CD14-positive monocyte (primary cell): ENCODE data around the gene TLCD3B. TPM values are rescaled to one million over a fixed set of nuclear protein-coding genes. Genes with fewer than 3 reads are reported as not detected.

Source experiments
- DNase-seq, 3 donors: peaks; one replicate each; pipeline ENCODE4 v3.0.0-alpha.2; 2011 to 2022
- H2AFZ ChIP-seq: 2 replicates; pipeline ENCODE4 v1.6.0; 2012; ENCODE audit warnings: mild to moderate bottlenecking, low read depth, low read length, inconsistent platforms; ENCODE audit not compliant: insufficient read depth, poor library complexity, severe bottlenecking
- H3K27ac ChIP-seq, 2 donors: 1 replicate in 1 of 2; 2 replicates in 1 of 2; pipeline ENCODE4 v1.5.1; 2012 to 2013; ENCODE audit warnings: low read length in 2 of 2, control low read depth in 1 of 2, inconsistent platforms in 1 of 2, low read depth in 1 of 2, mild to moderate bottlenecking in 1 of 2
- H3K27me3 ChIP-seq, 2 donors: one replicate each; pipeline versions ENCODE4 v1.6.0 to v1.6.1; 2011 to 2013; ENCODE audit warnings: low read length in 2 of 2; ENCODE audit not compliant: control insufficient read depth in 2 of 2, insufficient read depth in 2 of 2
- H3K36me3 ChIP-seq, 2 donors: replicated peaks in 1 of 2; 1 replicate in 1 of 2; 2 replicates in 1 of 2; pipeline versions ENCODE4 v1.5.1 to v1.6.1; 2012 to 2013; ENCODE audit warnings: low read length in 2 of 2, control low read depth in 1 of 2, inconsistent platforms in 1 of 2, mild to moderate bottlenecking in 1 of 2; ENCODE audit not compliant: insufficient read depth in 2 of 2, control insufficient read depth in 1 of 2
- H3K4me1 ChIP-seq, 2 donors: 1 replicate in 1 of 2; 2 replicates in 1 of 2; pipeline versions ENCODE4 v1.5.1 to v1.6.1; 2012 to 2013; ENCODE audit warnings: low read length in 2 of 2, control low read depth in 1 of 2, inconsistent platforms in 1 of 2, mild to moderate bottlenecking in 1 of 2, moderate library complexity in 1 of 2; ENCODE audit not compliant: insufficient read depth in 2 of 2, control insufficient read depth in 1 of 2
- H3K4me2 ChIP-seq: replicated peaks from 2 replicates; pipeline ENCODE3; 2012; ENCODE audit warnings: low read length, moderate library complexity, mild to moderate bottlenecking; ENCODE audit not compliant: poor library complexity, severe bottlenecking; ENCODE audit errors: extremely low read depth
- H3K4me3 ChIP-seq, 3 experiments: fragments of 200-600 bp in 1 of 3; sonication (generic) in 1 of 3; replicated peaks in 1 of 3; 1 replicate in 2 of 3; 2 replicates in 1 of 3; pipeline ENCODE4 v1.5.1; 2011 to 2013; ENCODE audit warnings: low read length in 3 of 3, mild to moderate bottlenecking in 3 of 3, control low read depth in 2 of 3, low read depth in 2 of 3, inconsistent platforms in 1 of 3, moderate library complexity in 1 of 3
- H3K79me2 ChIP-seq: 2 replicates; pipeline ENCODE4 v1.6.0; 2012; ENCODE audit warnings: mild to moderate bottlenecking, control low read depth, inconsistent platforms, low read length, moderate library complexity; ENCODE audit not compliant: insufficient read depth
- H3K9ac ChIP-seq: 2 replicates; pipeline ENCODE4 v1.6.0; 2017; ENCODE audit warnings: low read length, mild to moderate bottlenecking; ENCODE audit not compliant: insufficient read depth, poor library complexity, severe bottlenecking
- H3K9me3 ChIP-seq, 2 donors: replicated peaks in 1 of 2; 1 replicate in 1 of 2; 2 replicates in 1 of 2; pipeline versions ENCODE4 v1.5.1 to v1.6.1; 2012 to 2013; ENCODE audit warnings: low read length in 2 of 2, control low read depth in 1 of 2; ENCODE audit not compliant: control insufficient read depth in 1 of 2, insufficient read depth in 1 of 2
- H4K20me1 ChIP-seq: 2 replicates; pipeline ENCODE4 v1.6.0; 2012; ENCODE audit warnings: mild to moderate bottlenecking, low read length, control low read depth, moderate library complexity; ENCODE audit not compliant: insufficient read depth
- H3K27ac Mint-ChIP-seq, 7 donors: one replicate each; pipeline ENCODE4 v1.8.0; 2020; ENCODE audit warnings: mild to moderate bottlenecking in 7 of 7, mixed read lengths in 7 of 7, moderate library complexity in 6 of 7, inconsistent platforms in 2 of 7
- H3K27me3 Mint-ChIP-seq, 3 donors: one replicate each; pipeline ENCODE4 v1.8.0; 2021 to 2022; ENCODE audit warnings: low read depth in 3 of 3, mild to moderate bottlenecking in 3 of 3, mixed read lengths in 3 of 3, moderate library complexity in 3 of 3, inconsistent platforms in 1 of 3
- H3K36me3 Mint-ChIP-seq, 2 donors: one replicate each; pipeline ENCODE4 v1.8.0; 2020; ENCODE audit warnings: mixed read lengths in 2 of 2, inconsistent platforms in 1 of 2, mild to moderate bottlenecking in 1 of 2
- H3K4me1 Mint-ChIP-seq: one replicate; pipeline ENCODE4 v1.8.0; 2020; ENCODE audit warnings: mild to moderate bottlenecking, mixed read lengths
- H3K4me3 Mint-ChIP-seq, 2 donors: one replicate each; pipeline ENCODE4 v1.8.0; 2020; ENCODE audit warnings: mild to moderate bottlenecking in 2 of 2, mixed read lengths in 2 of 2, moderate library complexity in 1 of 2
- H3K9me3 Mint-ChIP-seq, 7 donors: one replicate each; pipeline ENCODE4 v1.8.0; 2020 to 2022; ENCODE audit warnings: mixed read lengths in 7 of 7, mild to moderate bottlenecking in 6 of 7, moderate library complexity in 6 of 7, inconsistent platforms in 2 of 7
- WGBS: methylation state at CpG from one replicate; pipeline ENCODE4 v1.1.5; 2013; ENCODE audit warnings: missing lambda C conversion rate; ENCODE audit not compliant: insufficient coverage; 5-methylcytosine and 5-hydroxymethylcytosine counted together
- intact Hi-C, 2 donors: fragments of 100-400 bp; cut with micrococcal nuclease; formaldehyde crosslinking; loops; one replicate each; pipeline versions ENCODE4 v1.15.0 to v1.15.1; 2023
- polyA plus RNA-seq, 3 donors: library from polyadenylated mRNA; depleted of rRNA in 1 of 3; unstranded in 2 of 3; stranded (reverse) in 1 of 3; fragments of 300-500 nt in 2 of 3; fragments of >200 nt in 1 of 3; fragmentation: Illumina TruSeq in 2 of 3; gene quantifications; 1 replicate in 2 of 3; 2 replicates in 1 of 3; pipeline ENCODE4 v1.2.3, GENCODE V29; 2012 to 2021
- TF ChIP-seq, protein P1 (sequence below): fragments of 200-600 bp; IDR thresholded peaks from one replicate; pipeline ENCODE4 v1.8.0; 2022; ENCODE audit warnings: antibody characterized with exemption, mild to moderate bottlenecking

The TLCD3B gene
- polyA plus RNA-seq, 3 donors, result not detected

DNA sequence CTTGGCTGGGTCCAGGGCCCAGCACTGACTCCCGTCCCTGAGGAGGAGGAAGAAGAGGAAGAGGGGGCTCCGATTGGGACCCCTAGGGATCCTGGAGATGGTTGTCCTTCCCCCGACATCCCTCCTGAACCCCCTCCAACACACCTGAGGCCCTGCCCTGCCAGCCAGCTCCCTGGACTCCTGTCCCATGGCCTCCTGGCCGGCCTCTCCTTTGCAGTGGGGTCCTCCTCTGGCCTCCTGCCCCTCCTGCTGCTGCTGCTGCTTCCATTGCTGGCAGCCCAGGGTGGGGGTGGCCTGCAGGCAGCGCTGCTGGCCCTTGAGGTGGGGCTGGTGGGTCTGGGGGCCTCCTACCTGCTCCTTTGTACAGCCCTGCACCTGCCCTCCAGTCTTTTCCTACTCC lies 44.1 kb downstream of the TLCD3B start:
- DNase-seq, result no peak
- no peak overlapping the region for H3K9ac ChIP-seq
- H3K36me3 Mint-ChIP-seq, result peaks cover 78 to 90% of the 10 kb centered on the region in 2 donors
- H3K27ac ChIP-seq, result no peak overlapping the region
- H4K20me1 ChIP-seq, result peaks cover 17% of the 10 kb centered on the region
- peaks cover 98 to 100% of the 10 kb centered on the region in 2 donors for H3K36me3 ChIP-seq
- no peak overlapping the region for H3K4me3 ChIP-seq
- no peaks in the 10 kb centered on the region for H3K79me2 ChIP-seq
- H3K27me3 Mint-ChIP-seq, result peaks cover 0 to 2% (median 0%) of the 10 kb centered on the region in 3 donors
- TF ChIP-seq, protein P1, sequence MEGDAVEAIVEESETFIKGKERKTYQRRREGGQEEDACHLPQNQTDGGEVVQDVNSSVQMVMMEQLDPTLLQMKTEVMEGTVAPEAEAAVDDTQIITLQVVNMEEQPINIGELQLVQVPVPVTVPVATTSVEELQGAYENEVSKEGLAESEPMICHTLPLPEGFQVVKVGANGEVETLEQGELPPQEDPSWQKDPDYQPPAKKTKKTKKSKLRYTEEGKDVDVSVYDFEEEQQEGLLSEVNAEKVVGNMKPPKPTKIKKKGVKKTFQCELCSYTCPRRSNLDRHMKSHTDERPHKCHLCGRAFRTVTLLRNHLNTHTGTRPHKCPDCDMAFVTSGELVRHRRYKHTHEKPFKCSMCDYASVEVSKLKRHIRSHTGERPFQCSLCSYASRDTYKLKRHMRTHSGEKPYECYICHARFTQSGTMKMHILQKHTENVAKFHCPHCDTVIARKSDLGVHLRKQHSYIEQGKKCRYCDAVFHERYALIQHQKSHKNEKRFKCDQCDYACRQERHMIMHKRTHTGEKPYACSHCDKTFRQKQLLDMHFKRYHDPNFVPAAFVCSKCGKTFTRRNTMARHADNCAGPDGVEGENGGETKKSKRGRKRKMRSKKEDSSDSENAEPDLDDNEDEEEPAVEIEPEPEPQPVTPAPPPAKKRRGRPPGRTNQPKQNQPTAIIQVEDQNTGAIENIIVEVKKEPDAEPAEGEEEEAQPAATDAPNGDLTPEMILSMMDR, result no peak
- no peak overlapping the region for H3K4me2 ChIP-seq
- WGBS, result no CpG with 5 or more reads among the region's 5 CpGs
- no peak overlapping the region for H3K27ac Mint-ChIP-seq
- H3K4me1 Mint-ChIP-seq, result no peaks in the 10 kb centered on the region
- no peak overlapping the region for H2AFZ ChIP-seq
- H3K4me3 Mint-ChIP-seq, result no peak overlapping the region
- intact Hi-C loops, result no loop called here
- no peaks in the 10 kb centered on the region for H3K27me3 ChIP-seq
- H3K9me3 ChIP-seq, result no peaks in the 10 kb centered on the region
- peaks cover 0 to 2% (median 0%) of the 10 kb centered on the region in 7 donors for H3K9me3 Mint-ChIP-seq
- no peaks in the 10 kb centered on the region for H3K4me1 ChIP-seq

DNA sequence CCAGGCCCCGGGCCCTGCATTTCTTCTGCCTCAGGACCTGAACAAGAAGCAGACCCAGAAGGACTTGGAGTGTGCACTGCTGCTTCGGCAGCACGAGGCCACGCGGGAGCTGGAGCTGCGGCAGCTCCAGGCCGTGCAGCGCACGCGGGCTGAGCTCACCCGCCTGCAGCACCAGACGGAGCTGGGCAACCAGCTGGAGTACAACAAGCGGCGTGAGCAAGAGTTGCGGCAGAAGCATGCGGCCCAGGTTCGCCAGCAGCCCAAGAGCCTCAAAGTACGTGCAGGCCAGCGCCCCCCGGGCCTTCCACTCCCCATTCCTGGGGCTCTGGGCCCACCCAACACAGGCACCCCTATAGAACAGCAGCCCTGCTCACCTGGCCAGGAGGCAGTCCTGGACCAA lies 44.8 kb downstream of the TLCD3B start:
- DNase-seq, result no peak
- no peaks in the 10 kb centered on the region for H3K4me1 ChIP-seq
- Mint-ChIP-seq H3K9me3 (peaks cover 0 to 2% (median 0%) of the 10 kb centered on the region in 7 donors), H3K36me3 (peaks cover 81 to 91% of the 10 kb centered on the region in 2 donors), H3K4me1 (no peaks in the 10 kb centered on the region), H3K4me3 (no peak overlapping the region), H3K27me3 (peaks cover 0 to 2% (median 0%) of the 10 kb centered on the region in 3 donors), H3K27ac (peak overlapping the region in 1 of 7 donors; percentile 33)
- H3K4me2 ChIP-seq, result no peak overlapping the region
- H3K79me2 ChIP-seq, result no peaks in the 10 kb centered on the region
- TF ChIP-seq, protein P1, result no peak
- H2AFZ ChIP-seq, result no peak overlapping the region
- no peak overlapping the region for H3K27ac ChIP-seq
- H3K9ac ChIP-seq, result no peak overlapping the region
- intact Hi-C loops, result no loop called here
- peaks cover 98 to 100% of the 10 kb centered on the region in 2 donors for H3K36me3 ChIP-seq
- WGBS, result 97% methylated on average over 16 of the region's 20 CpGs
- peaks cover 17% of the 10 kb centered on the region for H4K20me1 ChIP-seq
- no peaks in the 10 kb centered on the region for H3K9me3 ChIP-seq
- H3K4me3 ChIP-seq, result no peak overlapping the region
- H3K27me3 ChIP-seq, result no peaks in the 10 kb centered on the region
